ENCODE results near the gene VEZT. TPM values are rescaled to one million over a fixed set of nuclear protein-coding genes. Genes with fewer than 3 reads are reported as not detected.
A peak's percentile ranks its signal among the peaks of the same experiment; 100 is the strongest.

VEZT gene
- total RNA-seq, 1 experiment from 2014 or later: 77.4 TPM

DNA sequence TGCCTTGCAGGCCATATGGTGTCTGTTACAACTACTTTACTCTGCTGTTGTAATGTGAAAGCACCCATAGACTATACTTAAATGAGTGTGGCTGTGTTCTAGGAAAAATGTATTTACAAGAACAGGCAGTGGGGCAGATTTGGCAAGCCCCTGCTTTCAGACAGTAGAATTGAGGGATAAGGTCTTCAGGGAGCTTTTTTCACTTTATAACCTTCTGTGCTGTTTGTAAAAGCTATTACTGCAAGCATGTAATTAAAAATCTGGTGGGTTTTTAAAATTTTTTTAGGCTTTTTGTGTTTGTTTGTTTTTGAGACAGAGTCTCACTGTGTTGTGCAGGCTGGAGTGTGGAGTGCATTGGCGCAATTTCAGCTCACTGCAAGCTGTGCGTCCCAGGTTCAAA lies 73.9 kb downstream of the VEZT start:
- Histone ChIP-seq H3K36me3 (ENCODE audit: control insufficient read depth, insufficient read depth, low read length) (no peaks in the 10 kb centered on the region; the same call in 1 of the 2 replicates), H3K4me3 (ENCODE audit: low read depth, low read length) (no peak overlapping the region), H3K27me3 (replicated peaks; ENCODE audit: control insufficient read depth, insufficient read depth, low read length) (no peaks in the 10 kb centered on the region), H3K4me1 (no peaks in the 10 kb centered on the region), H3K9me3 (no peaks in the 10 kb centered on the region)
- no peak for DNase-seq
- Mint-ChIP-seq H3K36me3 (ENCODE audit: insufficient read depth, unreplicated experiment) (peaks cover 27% of the 10 kb centered on the region), H3K4me3 (ENCODE audit: unreplicated experiment) (no peak overlapping the region), H3K4me1 (ENCODE audit: low read depth, unreplicated experiment) (no peaks in the 10 kb centered on the region), H3K9me3 (ENCODE audit: unreplicated experiment) (no peaks in the 10 kb centered on the region), H3K27ac (ENCODE audit: unreplicated experiment) (no peak overlapping the region), H3K27me3 (ENCODE audit: insufficient read depth, unreplicated experiment) (no peaks in the 10 kb centered on the region)
- ChIA-PET POLR2A (no interaction called here), CTCF (interaction anchor here (0.8 kb wide), 1 partner anchor 43 kb away, joined by 5 read pairs; no protein-coding TSS in a partner anchor)
- TF ChIP-seq, protein P1, sequence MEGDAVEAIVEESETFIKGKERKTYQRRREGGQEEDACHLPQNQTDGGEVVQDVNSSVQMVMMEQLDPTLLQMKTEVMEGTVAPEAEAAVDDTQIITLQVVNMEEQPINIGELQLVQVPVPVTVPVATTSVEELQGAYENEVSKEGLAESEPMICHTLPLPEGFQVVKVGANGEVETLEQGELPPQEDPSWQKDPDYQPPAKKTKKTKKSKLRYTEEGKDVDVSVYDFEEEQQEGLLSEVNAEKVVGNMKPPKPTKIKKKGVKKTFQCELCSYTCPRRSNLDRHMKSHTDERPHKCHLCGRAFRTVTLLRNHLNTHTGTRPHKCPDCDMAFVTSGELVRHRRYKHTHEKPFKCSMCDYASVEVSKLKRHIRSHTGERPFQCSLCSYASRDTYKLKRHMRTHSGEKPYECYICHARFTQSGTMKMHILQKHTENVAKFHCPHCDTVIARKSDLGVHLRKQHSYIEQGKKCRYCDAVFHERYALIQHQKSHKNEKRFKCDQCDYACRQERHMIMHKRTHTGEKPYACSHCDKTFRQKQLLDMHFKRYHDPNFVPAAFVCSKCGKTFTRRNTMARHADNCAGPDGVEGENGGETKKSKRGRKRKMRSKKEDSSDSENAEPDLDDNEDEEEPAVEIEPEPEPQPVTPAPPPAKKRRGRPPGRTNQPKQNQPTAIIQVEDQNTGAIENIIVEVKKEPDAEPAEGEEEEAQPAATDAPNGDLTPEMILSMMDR (IDR thresholded peaks at IDR 0.05; ENCODE audit: insufficient read depth in 1 of 2, low read depth in 1 of 2, low read length in 1 of 2, severe bottlenecking in 1 of 2, unreplicated experiment in 1 of 2): no peak
- intact Hi-C loops (cut with micrococcal nuclease; ENCODE audit: unreplicated experiment): no loop called here
- no TSS peak for BruUV-seq (replicated peaks)

DNA sequence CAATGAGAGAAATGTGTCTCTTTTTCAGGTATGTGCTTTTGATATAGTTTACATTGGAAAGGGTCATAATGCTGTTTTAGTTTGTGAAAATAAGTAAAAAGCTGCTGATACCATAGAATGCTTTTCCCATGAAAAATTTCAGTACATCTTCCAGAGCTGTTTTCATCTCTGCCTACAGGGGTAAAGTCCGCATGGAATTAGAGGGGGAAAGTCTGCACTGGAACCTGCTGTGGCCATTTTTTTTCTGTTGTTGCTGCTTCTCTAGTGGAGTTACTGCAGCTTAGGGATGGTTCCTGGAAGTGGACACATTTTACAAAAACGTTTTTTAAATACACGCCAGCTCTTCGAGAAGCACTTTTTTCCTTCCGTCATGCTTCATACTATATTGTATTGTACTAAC lies 81.3 kb downstream of the VEZT start:
- intact Hi-C loops (cut with micrococcal nuclease; ENCODE audit: unreplicated experiment): no loop called here

DNA sequence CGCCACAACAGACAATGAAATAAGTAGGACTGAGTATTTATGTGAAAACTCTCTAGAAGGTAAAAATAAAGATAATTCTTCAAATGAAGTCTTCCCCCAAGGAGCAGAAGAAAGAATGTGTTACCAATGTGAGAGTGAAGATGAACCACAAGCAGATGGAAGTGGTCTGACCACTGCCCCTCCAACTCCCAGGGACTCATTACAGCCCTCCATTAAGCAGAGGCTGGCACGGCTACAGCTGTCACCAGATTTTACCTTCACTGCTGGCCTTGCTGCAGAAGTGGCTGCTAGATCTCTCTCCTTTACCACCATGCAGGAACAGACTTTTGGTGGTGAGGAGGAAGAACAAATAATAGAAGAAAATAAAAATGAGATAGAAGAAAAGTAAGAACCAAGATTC lies 82.7 kb downstream of the VEZT start:
- no peaks in the 10 kb centered on the region for H3K4me1 Mint-ChIP-seq (ENCODE audit: low read depth, unreplicated experiment)
- no peak overlapping the region for H3K27ac Mint-ChIP-seq (ENCODE audit: unreplicated experiment)
- no peak for DNase-seq
- H3K36me3 ChIP-seq (ENCODE audit: control insufficient read depth, insufficient read depth, low read length): no peaks in the 10 kb centered on the region; the same call in 1 of the 2 replicates
- no peaks in the 10 kb centered on the region for H3K27me3 ChIP-seq (replicated peaks; ENCODE audit: control insufficient read depth, insufficient read depth, low read length)
- no peak overlapping the region for H3K4me3 ChIP-seq (ENCODE audit: low read depth, low read length)
- H3K9me3 ChIP-seq: no peaks in the 10 kb centered on the region
- peaks cover 26% of the 10 kb centered on the region for H3K36me3 Mint-ChIP-seq (ENCODE audit: insufficient read depth, unreplicated experiment)
- CTCF ChIA-PET: no interaction called here
- intact Hi-C loops (cut with micrococcal nuclease; ENCODE audit: unreplicated experiment): no loop called here
- POLR2A ChIA-PET: no interaction called here
- H3K27me3 Mint-ChIP-seq (ENCODE audit: insufficient read depth, unreplicated experiment): no peaks in the 10 kb centered on the region
- H3K4me3 Mint-ChIP-seq (ENCODE audit: unreplicated experiment): no peak overlapping the region
- TSS peak; percentile 40 for BruUV-seq (replicated peaks)
- TF ChIP-seq, protein P1 (IDR thresholded peaks at IDR 0.05; ENCODE audit: insufficient read depth in 1 of 2, low read depth in 1 of 2, low read length in 1 of 2, severe bottlenecking in 1 of 2, unreplicated experiment in 1 of 2): no peak
- peaks cover 38% of the 10 kb centered on the region for H3K4me1 ChIP-seq
- no peaks in the 10 kb centered on the region for H3K9me3 Mint-ChIP-seq (ENCODE audit: unreplicated experiment)

More for the DNA sequence above, 81.3 kb downstream of the VEZT start:
- no peak for DNase-seq
- peaks cover 27% of the 10 kb centered on the region for H3K4me1 ChIP-seq
- TF ChIP-seq, protein P1 (IDR thresholded peaks at IDR 0.05; ENCODE audit: insufficient read depth in 1 of 2, low read depth in 1 of 2, low read length in 1 of 2, severe bottlenecking in 1 of 2, unreplicated experiment in 1 of 2): no peak
- no peaks in the 10 kb centered on the region for H3K4me1 Mint-ChIP-seq (ENCODE audit: low read depth, unreplicated experiment)
- ChIA-PET POLR2A (no interaction called here), CTCF (no interaction called here)
- peaks cover 30% of the 10 kb centered on the region for H3K36me3 Mint-ChIP-seq (ENCODE audit: insufficient read depth, unreplicated experiment)
- no peak overlapping the region for H3K27ac Mint-ChIP-seq (ENCODE audit: unreplicated experiment)
- H3K9me3 Mint-ChIP-seq (ENCODE audit: unreplicated experiment): no peaks in the 10 kb centered on the region
- BruUV-seq (replicated peaks): no TSS peak
- H3K27me3 ChIP-seq (replicated peaks; ENCODE audit: control insufficient read depth, insufficient read depth, low read length): no peaks in the 10 kb centered on the region
- H3K36me3 ChIP-seq (ENCODE audit: control insufficient read depth, insufficient read depth, low read length): no peaks in the 10 kb centered on the region; the same call in 1 of the 2 replicates
- H3K9me3 ChIP-seq: no peaks in the 10 kb centered on the region
- no peak overlapping the region for H3K4me3 ChIP-seq (ENCODE audit: low read depth, low read length)
- no peaks in the 10 kb centered on the region for H3K27me3 Mint-ChIP-seq (ENCODE audit: insufficient read depth, unreplicated experiment)
- H3K4me3 Mint-ChIP-seq (ENCODE audit: unreplicated experiment): no peak overlapping the region
